Bronchial epithelial cell (primary cell): ENCODE results near the gene SOD3. TPM values are rescaled to one million over a fixed set of nuclear protein-coding genes. Genes with fewer than 3 reads are reported as not detected.

Experiments used
- DNase-seq: peaks from one replicate; pipeline ENCODE4 v3.0.0-alpha.2; 2010; ENCODE audit warnings: low read depth
- FAIRE-seq: peaks from 2 replicates; lab custom pipeline; 2011; peaks lifted over from hg19 to GRCh38; lab: Jason Lieb, UNC
- H3K27me3 ChIP-seq: 2 replicates; pipeline ENCODE4 v1.5.1; 2011; ENCODE audit warnings: low read length; ENCODE audit not compliant: control insufficient read depth, insufficient read depth
- H3K36me3 ChIP-seq: 2 replicates; pipeline ENCODE4 v1.5.1; 2011; ENCODE audit warnings: low read length; ENCODE audit not compliant: control insufficient read depth, insufficient read depth
- H3K4me3 ChIP-seq: 2 replicates; pipeline ENCODE4 v1.5.1; 2011; ENCODE audit warnings: mild to moderate bottlenecking, low read depth, low read length, control low read depth
- CTCF ChIP-seq: IDR thresholded peaks from 2 replicates; pipeline ENCODE4 v1.5.1; 2011; ENCODE audit warnings: mild to moderate bottlenecking, moderate library complexity, low read length, control low read depth, inconsistent platforms; ENCODE audit not compliant: insufficient read depth, severe bottlenecking
- total RNA-seq: library from RNA; depleted of rRNA; stranded (reverse); fragments of >200 nt; gene quantifications from 2 replicates; pipeline ENCODE4 v1.2.1, GENCODE V29; 2014

Gene SOD3
- total RNA-seq, 1 donor from 2014 or later: not detected

DNA sequence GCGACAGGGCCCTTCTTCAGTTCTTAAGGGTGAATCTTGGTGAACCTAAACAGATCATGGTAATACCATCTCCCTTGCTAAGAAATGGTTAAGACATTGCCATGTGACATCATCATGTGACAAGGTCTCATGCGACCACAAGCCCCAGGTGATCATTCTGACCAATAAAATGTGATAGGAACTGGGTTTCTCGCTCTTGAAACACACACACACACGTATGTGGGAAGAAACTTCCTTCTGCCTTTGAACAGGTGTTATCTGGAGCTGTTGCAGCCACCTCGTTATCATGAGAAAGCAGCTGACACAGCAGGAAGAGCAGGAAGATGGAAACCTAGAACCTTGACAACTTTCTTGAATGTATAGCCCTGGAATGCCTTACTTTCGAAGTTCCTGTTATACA is 10.2 kb downstream of the SOD3 start:
- no peaks in the 10 kb centered on the region for H3K27me3 ChIP-seq
- no peaks in the 10 kb centered on the region for H3K36me3 ChIP-seq
- no peak for TF ChIP-seq CTCF
- DNase-seq (peak; percentile 17), FAIRE-seq (no peak)
- H3K4me3 ChIP-seq: no peak overlapping the region

DNA sequence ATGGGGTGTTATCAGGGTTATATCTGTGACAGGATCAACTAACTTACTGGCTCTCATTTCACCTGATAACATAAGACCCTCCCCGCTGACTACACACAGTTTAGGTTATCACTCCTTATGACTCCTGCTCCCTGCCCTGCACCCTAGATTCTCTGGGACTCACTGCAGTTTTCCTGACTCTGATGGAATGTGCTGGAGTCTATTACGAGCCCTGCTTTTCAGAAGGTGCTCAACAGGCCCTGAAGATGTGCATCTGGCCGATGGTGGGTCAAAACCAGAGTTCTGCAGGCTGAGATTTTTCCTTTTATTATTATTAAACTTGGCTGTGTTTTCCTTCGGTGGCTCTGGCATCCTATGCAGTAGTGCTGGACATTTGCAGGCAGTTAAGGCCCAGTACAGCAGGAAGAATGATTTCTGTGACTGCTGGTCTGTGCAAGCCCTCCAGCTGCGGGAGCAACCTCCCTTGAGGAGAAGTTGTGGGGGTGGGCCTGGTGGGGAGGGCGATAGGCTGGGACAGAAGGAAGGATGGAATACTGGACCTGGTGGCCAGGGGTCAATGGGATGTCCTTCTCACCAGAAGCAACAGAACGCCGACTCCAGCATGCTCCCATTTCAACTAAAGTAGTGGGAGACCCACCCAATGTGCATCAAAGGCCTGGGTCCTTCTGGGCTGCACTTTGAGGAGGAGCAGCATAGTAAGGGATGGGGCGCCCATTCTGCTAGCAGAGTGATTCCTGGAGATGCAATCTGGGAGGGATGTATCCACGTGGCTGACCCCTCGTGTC is 11.0 kb downstream of the SOD3 start:
- no peak overlapping the region for H3K4me3 ChIP-seq
- DNase-seq (no peak), FAIRE-seq (no peak)
- TF ChIP-seq CTCF: no peak
- no peaks in the 10 kb centered on the region for H3K27me3 ChIP-seq
- no peaks in the 10 kb centered on the region for H3K36me3 ChIP-seq

DNA sequence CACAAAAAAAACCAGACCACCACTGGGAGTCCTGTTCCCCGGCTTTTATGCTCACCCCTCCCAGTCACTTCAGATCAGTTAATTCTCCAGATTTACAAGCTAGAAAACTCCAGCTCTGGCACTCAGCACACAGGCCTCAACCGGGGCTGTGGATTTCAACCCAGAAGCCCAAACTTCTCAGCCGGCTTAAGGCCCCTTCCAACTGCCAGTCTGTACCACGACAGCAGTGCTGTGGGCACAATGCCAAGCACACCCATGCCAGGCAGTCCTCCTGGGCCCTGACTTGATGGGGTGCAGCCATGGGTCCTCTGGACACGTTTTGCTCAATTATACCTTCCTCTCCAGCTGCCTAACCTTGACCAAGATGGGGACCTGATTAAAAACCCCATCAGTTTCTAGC is 12.2 kb downstream of the SOD3 start:
- DNase-seq (no peak), FAIRE-seq (no peak)
- TF ChIP-seq CTCF: no peak
- Histone ChIP-seq H3K27me3 (no peaks in the 10 kb centered on the region), H3K4me3 (no peak overlapping the region), H3K36me3 (no peaks in the 10 kb centered on the region)

GRCh38 chr4:24808261-24808660 is 12.9 kb downstream of the SOD3 start:
- H3K4me3 ChIP-seq: no peak overlapping the region
- FAIRE-seq: no peak
- H3K36me3 ChIP-seq: no peaks in the 10 kb centered on the region
- DNase-seq: no peak
- H3K27me3 ChIP-seq: no peaks in the 10 kb centered on the region
- no peak for TF ChIP-seq CTCF

DNA sequence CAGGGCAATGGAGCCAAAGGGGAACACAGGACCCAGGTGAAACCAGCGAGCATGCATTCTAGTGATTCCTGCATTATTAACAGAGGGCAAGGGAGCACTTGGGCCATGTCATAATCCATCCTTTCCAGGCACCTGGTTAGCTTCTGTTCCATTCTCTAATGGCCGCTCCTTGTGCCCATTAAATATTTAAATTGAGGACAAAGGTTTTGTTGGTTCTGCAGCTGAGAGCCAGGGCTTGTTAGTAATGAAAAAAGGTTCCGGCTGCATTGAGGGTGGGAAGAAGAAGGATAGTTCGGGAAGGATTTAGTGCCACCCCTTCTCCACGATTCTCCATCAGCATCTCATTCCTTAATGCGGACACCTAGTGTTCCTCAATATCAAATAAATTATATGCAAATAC is 13.6 kb downstream of the SOD3 start:
- FAIRE-seq (no peak), DNase-seq (no peak)
- TF ChIP-seq CTCF: no peak
- no peak overlapping the region for H3K4me3 ChIP-seq
- no peaks in the 10 kb centered on the region for H3K36me3 ChIP-seq
- no peaks in the 10 kb centered on the region for H3K27me3 ChIP-seq

DNA sequence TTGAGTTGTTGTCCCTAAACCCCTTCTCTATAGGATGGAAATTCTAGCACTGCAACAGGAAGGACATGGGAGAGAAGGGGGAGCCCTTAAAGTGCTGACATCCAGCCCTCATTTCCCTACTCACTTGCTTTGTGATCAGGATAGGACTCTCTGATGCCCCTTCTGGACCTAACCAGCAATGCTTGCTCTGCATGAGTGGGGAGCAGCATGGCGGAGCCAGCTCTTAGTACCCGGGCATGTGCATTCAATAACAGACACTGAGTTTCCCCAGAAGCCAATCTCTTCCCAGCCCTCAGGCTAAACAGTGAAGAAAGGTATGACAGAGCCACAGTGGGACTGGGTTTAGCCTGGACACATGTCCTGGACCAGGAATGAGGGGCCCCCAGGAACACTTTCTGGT is 14.0 kb downstream of the SOD3 start:
- no peak overlapping the region for H3K4me3 ChIP-seq
- no peaks in the 10 kb centered on the region for H3K36me3 ChIP-seq
- no peak for DNase-seq
- TF ChIP-seq CTCF: peak; percentile 16
- no peaks in the 10 kb centered on the region for H3K27me3 ChIP-seq
- no peak for FAIRE-seq
